ENCODE data around the gene PCSK1.
"Not testable (repeated sequence)": the region's sequence is repeated elsewhere in the genome, so short reads cannot be mapped to it uniquely, and the experiment has no call there.

The PCSK1 gene

GRCh38 chr5:96425443-96425842 is 7.6 kb downstream of the PCSK1 start:
- no peak for DNase-seq

DNA sequence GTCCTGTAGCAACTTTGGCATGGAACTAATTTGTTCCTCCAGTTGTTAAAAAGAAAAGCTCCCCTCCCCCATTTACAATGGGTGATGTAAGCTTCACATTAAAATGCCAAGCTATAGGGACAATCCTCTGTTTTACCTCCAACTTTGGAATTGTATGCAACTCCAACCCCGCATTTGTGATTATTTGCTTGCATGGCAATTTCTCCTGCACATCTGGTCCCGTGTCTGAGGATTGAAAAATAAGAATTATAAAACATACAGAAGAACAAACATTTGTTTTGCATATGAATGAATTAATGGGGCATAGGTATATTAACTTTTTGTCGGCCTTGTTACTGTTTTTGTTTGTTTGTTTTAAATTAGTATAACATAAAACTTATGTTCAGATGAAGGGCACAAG is 17.2 kb downstream of the PCSK1 start:
- no peak for DNase-seq

DNA sequence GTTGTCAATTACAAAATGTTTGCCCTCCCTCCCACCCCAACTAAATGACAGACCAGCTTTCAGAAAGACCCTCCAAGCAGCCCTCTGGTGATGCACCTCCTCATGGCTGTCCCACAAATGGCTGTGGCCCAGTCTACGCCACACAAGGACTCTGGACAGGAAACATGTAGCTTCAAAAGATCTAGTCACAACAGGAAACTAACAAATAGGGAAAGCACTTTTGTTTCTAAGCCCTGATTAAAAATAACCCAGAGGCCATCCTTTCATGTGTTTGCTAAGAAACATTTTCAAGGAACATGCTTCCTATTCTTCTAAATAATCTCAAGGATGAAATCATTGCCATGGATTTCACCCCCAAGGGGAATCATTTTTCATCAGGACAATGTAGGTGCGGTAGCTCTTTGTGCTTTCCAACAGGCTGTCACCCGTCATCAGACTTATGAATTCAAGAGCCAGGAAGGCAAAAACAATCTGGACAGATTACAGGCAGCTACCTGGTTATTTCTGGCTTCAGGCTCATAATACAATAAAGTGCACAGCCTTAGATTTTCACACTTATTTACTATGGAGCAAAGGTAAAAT is 20.1 kb downstream of the PCSK1 start:
- no peak for DNase-seq

GRCh38 chr5:96410013-96410412 is 23.0 kb downstream of the PCSK1 start:
- no peak for DNase-seq

DNA sequence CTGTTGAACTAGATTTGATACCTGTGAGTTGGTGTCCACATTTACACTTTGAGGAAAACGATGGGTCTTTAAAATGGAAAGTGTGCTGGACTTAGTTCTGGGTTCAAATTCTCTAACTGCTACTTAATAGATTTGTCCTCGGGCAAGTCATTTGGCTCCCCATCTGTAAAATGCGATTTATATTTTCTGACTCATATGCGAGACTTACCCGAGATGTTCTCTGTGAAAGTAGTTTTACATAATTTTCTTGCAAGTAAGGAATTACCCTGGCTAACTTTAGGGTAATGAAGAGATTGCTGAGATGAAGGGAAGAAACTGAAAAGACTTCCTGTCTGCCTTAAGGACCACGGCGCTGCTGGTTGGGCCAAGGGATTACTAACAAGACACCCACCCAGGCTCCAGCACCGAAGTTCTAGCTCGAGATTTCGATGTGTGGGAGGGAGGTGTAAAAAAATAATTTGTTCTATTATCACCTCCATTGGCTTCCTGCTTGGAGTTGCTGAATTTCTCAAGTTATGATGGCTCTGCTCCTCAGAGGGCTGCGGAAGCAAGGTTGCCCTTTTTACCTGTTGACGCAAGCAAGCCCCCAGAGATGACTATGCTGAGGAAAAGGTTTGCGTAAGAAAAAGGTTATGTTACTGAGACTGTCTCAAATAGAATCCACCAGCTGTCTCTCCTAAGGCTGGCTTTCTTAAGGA is 24.1 kb downstream of the PCSK1 start:
- no peak for DNase-seq

- DNase-seq = no peak
Observed at GRCh38 chr5:96408210-96408777, 24.8 kb downstream of the PCSK1 start.

GRCh38 chr5:96407436-96407835 is 25.6 kb downstream of the PCSK1 start:
- no peak for DNase-seq

DNA sequence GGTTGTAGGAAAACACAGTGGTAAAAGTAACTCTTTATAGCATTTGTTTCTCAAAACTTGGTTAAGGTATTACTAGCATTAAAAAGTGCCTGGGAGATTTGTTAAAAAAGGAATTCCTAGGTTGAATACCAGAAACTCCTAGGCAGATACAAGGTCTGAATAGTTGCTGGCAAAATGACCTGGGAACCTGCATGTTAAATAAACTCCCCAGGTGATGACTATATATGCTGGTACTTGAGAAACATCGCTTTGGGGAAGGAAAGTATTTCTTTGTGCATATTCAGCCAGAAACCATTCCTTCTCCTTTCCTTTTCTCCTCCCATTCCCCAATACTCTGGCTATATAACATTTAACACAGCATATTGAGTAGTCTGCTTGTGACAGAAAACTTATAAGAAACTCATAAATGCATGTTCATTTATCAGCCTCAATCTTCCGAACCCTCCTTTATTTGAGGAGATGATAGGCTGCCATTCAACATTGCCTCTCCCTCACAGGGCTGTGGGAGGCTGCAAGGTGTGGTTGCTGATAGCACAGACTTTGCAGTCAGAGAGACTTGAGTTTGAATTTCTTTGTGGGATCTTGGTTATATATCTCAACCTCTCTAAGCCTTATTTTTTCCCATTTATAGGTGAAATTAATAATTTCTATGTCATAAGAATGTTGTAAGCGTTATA is 28.7 kb downstream of the PCSK1 start:
- DNase-seq = no peak

GRCh38 chr5:96402500-96402899 is 30.5 kb downstream of the PCSK1 start:
- DNase-seq = no peak

GRCh38 chr5:96396878-96397277 is 36.2 kb downstream of the PCSK1 start:
- no peak for DNase-seq

DNA sequence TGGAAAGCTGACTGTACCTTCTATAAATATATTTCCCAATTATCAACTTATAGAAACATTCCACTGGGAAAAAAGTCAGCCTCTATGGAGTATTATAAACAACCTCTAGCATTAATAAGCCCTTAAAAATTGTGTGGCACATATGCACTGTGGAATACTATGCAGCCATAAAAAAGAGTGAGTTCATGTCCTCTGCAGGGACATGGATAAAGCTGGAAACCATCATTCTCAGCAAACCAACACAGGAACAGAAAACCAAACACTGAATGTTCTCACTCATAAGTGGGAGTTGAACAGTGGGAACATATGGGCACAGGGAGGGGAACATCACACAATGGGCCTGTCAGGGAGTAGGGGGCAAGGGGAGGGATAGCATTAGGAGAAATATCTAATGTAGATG is 37.8 kb downstream of the PCSK1 start:
- DNase-seq = not testable (repeated sequence)

DNA sequence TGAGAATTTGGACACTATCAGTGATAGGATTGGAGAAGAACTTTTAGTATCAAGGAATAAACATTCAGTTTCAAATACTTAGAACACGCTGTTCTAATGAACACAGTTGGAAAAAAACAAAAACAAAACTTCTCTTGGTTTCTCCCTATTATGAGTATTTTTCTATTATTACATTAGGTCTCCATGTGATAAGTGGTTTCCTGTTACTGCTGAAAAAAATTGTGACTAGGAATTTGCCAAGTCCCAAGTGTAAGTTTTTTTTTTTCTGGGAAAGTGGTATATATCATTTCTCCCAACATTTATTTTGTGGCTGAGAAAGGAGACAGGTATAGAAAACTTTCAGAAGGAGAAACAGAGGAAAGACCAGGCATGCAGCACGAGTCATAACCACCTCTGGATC is 41.1 kb downstream of the PCSK1 start:
- DNase-seq = no peak

GRCh38 chr5:96388176-96388575 is 44.9 kb downstream of the PCSK1 start:
- no peak for DNase-seq

DNA sequence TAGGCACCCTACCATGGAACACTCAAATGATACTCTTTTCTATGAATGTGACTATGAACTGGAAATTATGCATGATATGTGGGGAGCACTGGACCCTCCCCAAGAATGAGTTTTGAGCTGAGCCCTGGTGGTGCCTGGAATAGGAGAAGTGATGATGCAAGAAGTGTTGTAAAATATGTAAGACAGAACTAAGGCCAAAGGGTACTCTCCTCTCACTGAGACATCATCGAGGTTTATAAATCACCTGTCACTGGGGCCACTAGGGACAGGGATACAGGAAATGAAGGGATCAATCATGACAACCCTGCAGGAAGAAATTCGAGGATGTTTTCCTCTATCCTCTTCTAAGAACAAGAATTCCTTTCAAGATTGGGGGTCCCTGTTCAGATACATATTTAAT is 45.4 kb downstream of the PCSK1 start:
- DNase-seq = no peak

DNA sequence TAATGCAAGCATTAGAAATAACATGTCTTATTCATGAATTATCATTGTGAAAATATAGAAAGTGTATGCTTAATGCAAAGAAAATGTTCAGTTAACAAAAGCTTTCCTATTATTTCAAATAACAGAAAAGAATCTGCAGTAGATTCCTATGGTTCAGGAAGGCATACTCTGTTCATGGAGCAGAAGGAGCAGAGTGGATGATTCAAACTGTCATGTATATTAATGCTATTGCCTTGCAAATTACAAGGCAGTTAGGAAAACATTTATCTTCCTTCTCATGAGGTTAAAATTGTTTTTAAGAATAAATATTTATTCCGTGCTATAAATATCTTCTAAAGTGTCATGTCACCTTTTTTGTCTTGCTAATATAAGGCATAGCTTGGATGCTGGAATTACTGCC is 47.5 kb downstream of the PCSK1 start:
- no peak for DNase-seq

DNA sequence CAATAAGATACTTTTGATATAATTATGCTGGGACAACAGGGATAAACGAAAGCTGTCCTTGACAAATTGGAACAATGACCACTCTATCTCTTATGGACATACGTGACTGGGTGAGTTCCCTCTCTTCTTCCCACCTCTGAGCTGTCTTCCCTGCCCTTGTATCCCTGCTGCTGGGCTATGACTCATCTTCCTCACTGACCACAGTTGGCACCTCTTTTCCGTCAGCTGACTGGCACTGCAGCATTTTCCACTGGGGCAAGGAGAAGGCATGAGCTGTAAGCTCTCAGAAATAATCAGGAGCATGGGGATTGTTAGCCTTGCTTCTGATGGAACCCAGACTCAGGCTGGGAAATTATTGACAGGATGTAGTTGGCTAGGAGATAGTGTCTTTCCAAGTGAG is 48.7 kb downstream of the PCSK1 start:
- DNase-seq = no peak

DNA sequence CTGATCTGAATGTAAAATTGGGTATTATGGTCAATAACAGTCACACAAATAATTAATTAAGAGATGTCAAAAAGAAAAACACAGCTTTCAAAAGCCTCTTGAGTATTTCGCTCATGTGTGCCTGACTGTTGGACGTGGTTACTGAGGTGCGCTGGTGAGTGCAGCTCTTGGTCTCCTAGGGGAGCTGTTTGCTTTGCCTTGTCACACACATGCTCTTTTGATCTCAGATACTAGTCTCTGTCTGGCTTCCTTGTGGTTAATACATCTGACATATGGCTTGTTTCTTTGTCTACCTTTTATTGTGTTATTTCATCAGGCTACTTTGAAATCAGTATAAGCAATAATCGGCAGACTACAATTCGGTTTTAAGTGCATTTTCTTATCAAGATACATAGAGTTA is 51.5 kb downstream of the PCSK1 start:
- DNase-seq = no peak

DNA sequence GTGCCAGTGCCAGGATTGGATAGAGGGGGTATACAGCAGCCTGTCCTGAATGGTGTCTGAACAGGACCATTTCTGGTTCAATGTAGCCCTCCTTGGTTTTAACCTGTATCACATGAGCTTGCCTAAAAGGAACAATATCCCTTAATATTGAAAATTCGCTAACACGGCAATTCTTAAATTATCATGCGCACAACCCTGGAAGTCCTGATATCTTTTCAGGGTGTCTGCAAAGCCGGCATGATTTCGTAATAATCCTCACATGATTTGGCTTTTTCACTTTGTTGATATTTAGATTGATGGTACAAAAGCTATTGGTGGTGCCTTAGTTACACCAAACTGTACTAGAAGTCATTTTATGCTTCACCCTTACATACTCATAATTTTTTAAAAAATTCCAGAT is 53.2 kb downstream of the PCSK1 start:
- DNase-seq = no peak

DNA sequence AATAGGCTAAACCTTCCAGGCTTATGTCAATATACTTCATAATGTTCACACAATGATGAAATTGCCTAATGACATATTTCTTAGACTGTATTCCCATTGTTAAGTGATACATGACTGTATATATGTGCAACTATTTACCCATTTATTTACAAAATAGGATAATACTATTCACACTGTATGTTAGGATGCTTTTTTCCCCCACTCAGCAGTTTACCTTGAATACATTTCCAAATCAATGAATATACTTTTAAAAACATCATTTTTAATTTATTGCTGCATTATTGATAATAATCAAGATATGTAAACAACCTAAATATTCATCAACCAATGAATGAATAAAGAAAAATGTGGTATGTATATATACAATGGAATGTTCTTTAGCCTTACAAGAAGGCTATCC is 55.5 kb downstream of the PCSK1 start:
- DNase-seq = no peak

GRCh38 chr5:96377167-96377566 is 55.9 kb downstream of the PCSK1 start:
- no peak for DNase-seq

DNA sequence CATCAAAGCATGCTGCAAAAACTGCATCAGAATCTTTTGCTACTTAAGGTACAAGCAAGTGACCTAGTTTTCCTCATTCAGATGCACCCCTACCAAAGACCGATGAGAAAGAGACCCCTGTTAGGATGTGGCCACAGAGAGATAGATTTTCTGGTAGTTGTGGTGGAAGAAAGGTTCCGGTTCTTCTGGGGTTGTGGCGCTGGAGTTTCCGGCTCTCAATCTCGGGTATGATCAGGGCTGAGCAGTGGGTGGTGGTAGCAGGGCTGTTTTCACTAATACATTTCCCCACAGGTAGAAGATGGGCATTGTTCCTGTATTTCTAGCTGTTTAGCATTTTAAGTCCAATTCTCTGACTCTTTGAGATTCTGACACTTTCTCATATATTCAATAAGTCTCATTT is 58.4 kb downstream of the PCSK1 start:
- no peak for DNase-seq

GRCh38 chr5:96373381-96373733 is 59.7 kb downstream of the PCSK1 start:
- no peak for DNase-seq

DNA sequence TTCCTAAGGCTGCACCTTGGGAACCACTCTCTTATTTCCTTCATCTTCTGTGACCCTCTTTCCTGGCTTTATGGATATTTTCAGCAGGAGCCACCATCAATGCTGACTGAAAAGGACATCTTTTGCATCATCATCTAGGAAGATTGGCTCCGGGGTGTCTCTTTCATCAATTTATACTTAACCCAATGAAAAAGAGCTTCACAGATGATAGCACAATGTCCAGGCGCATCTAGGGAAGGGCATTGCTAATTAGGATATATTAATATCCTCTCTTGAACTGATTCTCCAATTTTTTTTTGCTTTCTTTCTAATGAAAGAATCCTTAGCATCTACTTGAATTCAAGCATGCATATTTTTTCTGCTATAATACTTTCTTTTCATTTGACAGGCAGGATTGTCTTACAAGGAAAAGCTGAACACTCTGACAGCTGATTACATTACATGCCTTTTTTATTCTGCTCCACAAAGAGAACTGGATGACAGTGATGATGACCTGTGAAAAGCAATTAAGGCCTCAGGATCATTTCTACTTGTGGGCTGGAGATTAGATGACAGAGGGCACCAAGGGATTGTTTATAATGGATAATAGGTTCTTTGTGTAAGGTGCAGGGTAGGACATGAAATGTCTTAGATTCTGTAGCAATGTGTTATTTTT is 60.2 kb downstream of the PCSK1 start:
- DNase-seq = no peak

DNA sequence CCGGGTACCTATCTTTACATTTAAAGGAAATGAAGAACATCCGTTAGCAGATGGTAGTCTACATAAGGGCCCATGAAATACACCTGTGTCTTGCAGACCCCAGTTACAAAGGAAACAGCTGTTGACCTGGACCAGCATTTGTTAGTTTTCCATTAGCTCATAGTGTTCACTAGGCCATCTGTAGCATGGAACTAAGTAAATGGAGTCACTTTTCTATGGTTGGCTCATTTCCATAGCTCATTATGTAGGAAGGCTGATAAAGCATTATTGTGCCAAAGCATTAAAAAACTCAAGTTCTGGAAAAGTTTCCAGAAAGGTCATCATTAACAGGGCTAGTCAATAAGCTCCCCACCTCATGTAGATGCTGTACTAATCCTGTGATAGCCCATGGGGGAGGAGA is 62.1 kb downstream of the PCSK1 start:
- DNase-seq = no peak

Data from stimulated activated CD4-positive, alpha-beta T cell treated with anti-CD3 and anti-CD28 coated beads, Interleukin-1b, Interleukin-23, amount 100 ng/mL, for 48 hours (primary cell).